ENCODE measurements around the gene AADACL2. TPM values are rescaled to one million over a fixed set of nuclear protein-coding genes. Genes with fewer than 3 reads are reported as not detected.

AADACL2 gene
- not detected in 2 replicates for total RNA-seq (2022)
- not detected for Bru-seq, nascent RNA
- not detected for BruChase-seq, experiment 1, labeled RNA remaining after a 6-hour chase
- BruChase-seq, experiment 2, labeled RNA remaining after a 2-hour chase, result not detected
- long read RNA-seq, result 0 reads

- no peaks in the 10 kb centered on the region for H3K27me3 Mint-ChIP-seq (ENCODE audit: unreplicated experiment)
- H3K27ac Mint-ChIP-seq (ENCODE audit: unreplicated experiment), result no peak within 1 kb of the TSS
- H3K36me3 Mint-ChIP-seq (ENCODE audit: insufficient read depth, unreplicated experiment), result no peaks in the 10 kb centered on the region
Observed at GRCh38 chr3:151733613-151734012, at the start of gene AADACL2. Gene AADACL2 (plus strand): TSS chr3:151733927. CDS start chr3:151734036, 109 bp downstream.

GRCh38 chr3:151684094-151684493 lies 49.6 kb upstream of the AADACL2 start:
- CTCF ChIA-PET, result no interaction called here
- Mint-ChIP-seq H3K36me3 (ENCODE audit: insufficient read depth, unreplicated experiment) (peaks cover 4% of the 10 kb centered on the region), H3K27ac (ENCODE audit: unreplicated experiment) (no peak overlapping the region), H3K4me1 (ENCODE audit: low read depth, unreplicated experiment) (peaks cover 21% of the 10 kb centered on the region), H3K27me3 (ENCODE audit: unreplicated experiment) (no peaks in the 10 kb centered on the region), H3K4me3 (ENCODE audit: low read depth, unreplicated experiment) (no peak overlapping the region), H3K9me3 (ENCODE audit: low read depth, unreplicated experiment) (peaks cover 14% of the 10 kb centered on the region)
- BruUV-seq (replicated peaks), result no TSS peak
- intact Hi-C loops (cut with micrococcal nuclease; ENCODE audit: unreplicated experiment), result no loop called here
- no peak for DNase-seq
- TF ChIP-seq CTCF (IDR thresholded peaks at IDR 0.05; ENCODE audit: unreplicated experiment), result no peak

More at GRCh38 chr3:151733613-151734012, at the start of gene AADACL2:
- CTCF ChIA-PET, result no interaction called here
- H3K4me3 Mint-ChIP-seq (ENCODE audit: low read depth, unreplicated experiment), result no peak within 1 kb of the TSS
- BruUV-seq (replicated peaks), result no TSS peak
- no peaks in the 10 kb centered on the region for H3K4me1 Mint-ChIP-seq (ENCODE audit: low read depth, unreplicated experiment)
- H3K9me3 Mint-ChIP-seq (ENCODE audit: low read depth, unreplicated experiment), result peaks cover 3% of the 10 kb centered on the region
- no peak for TF ChIP-seq CTCF (IDR thresholded peaks at IDR 0.05; ENCODE audit: unreplicated experiment)
- intact Hi-C loops (cut with micrococcal nuclease; ENCODE audit: unreplicated experiment), result no loop called here
- no peak for DNase-seq

- no TSS peak for BruUV-seq (replicated peaks)
- H3K27me3 Mint-ChIP-seq (ENCODE audit: unreplicated experiment), result no peaks in the 10 kb centered on the region
- CTCF ChIA-PET, result interaction anchor here (2.1 kb wide), 1 partner anchor 16 kb away, joined by 5 read pairs; no protein-coding TSS in a partner anchor
Observed at GRCh38 chr3:151686257-151686656, 47.5 kb upstream of the AADACL2 start.

GRCh38 chr3:151687076-151687475 lies 46.7 kb upstream of the AADACL2 start:
- no peaks in the 10 kb centered on the region for H3K27me3 Mint-ChIP-seq (ENCODE audit: unreplicated experiment)
- intact Hi-C loops (cut with micrococcal nuclease; ENCODE audit: unreplicated experiment), result loop anchor here (5.0 kb wide), 1 partner anchor 150 kb away; no protein-coding TSS in a partner anchor
- peaks cover 3% of the 10 kb centered on the region for H3K9me3 Mint-ChIP-seq (ENCODE audit: low read depth, unreplicated experiment)
- no peak overlapping the region for H3K4me3 Mint-ChIP-seq (ENCODE audit: low read depth, unreplicated experiment)
- no peaks in the 10 kb centered on the region for H3K36me3 Mint-ChIP-seq (ENCODE audit: insufficient read depth, unreplicated experiment)
- CTCF ChIA-PET, result no interaction called here
- BruUV-seq (replicated peaks), result no TSS peak
- H3K4me1 Mint-ChIP-seq (ENCODE audit: low read depth, unreplicated experiment), result peaks cover 21% of the 10 kb centered on the region
- DNase-seq, result no peak
- H3K27ac Mint-ChIP-seq (ENCODE audit: unreplicated experiment), result no peak overlapping the region
- no peak for TF ChIP-seq CTCF (IDR thresholded peaks at IDR 0.05; ENCODE audit: unreplicated experiment)

More at GRCh38 chr3:151686257-151686656, 47.5 kb upstream of the AADACL2 start:
- Mint-ChIP-seq H3K9me3 (ENCODE audit: low read depth, unreplicated experiment) (peaks cover 7% of the 10 kb centered on the region), H3K36me3 (ENCODE audit: insufficient read depth, unreplicated experiment) (no peaks in the 10 kb centered on the region), H3K4me1 (ENCODE audit: low read depth, unreplicated experiment) (peaks cover 21% of the 10 kb centered on the region), H3K27ac (ENCODE audit: unreplicated experiment) (no peak overlapping the region), H3K4me3 (ENCODE audit: low read depth, unreplicated experiment) (no peak overlapping the region)
- TF ChIP-seq CTCF (IDR thresholded peaks at IDR 0.05; ENCODE audit: unreplicated experiment), result no peak
- DNase-seq, result peak; percentile 42
- intact Hi-C loops (cut with micrococcal nuclease; ENCODE audit: unreplicated experiment), result loop anchor here (5.0 kb wide), 1 partner anchor 151 kb away; no protein-coding TSS in a partner anchor
